ENCODE measurements around the gene CRADD.

Gene CRADD

DNA sequence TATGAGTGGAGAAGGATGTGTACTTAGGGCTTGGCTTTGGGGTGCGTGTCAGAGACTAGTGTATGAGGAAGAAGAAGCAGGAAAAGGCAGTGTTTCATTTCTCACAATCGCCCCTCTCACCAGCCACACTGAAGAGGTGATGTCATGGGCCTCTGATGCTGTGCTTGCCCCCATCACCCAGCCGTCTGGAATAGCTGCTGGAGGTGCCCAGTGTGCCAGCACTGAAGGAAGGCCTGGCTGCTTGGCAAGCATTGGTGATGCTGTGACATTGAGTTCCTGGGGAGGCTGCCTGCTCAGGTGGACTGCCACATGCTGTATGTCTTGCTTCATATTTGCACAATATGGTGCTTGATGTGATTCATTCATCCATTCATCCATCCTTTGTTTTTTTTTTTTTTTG, 56.2 kb downstream of the CRADD start:
- H3K27ac ChIP-seq: no peak overlapping the region
- no peak for DNase-seq (ENCODE audit: low spot score)
- ChIA-PET CTCF (interaction anchor here (0.6 kb wide), 1 partner anchor 368 kb away, joined by 3 read pairs; no protein-coding TSS in a partner anchor), POLR2A (ENCODE audit: low non-redundant PET) (no interaction called here)
- TF ChIP-seq, protein P1, sequence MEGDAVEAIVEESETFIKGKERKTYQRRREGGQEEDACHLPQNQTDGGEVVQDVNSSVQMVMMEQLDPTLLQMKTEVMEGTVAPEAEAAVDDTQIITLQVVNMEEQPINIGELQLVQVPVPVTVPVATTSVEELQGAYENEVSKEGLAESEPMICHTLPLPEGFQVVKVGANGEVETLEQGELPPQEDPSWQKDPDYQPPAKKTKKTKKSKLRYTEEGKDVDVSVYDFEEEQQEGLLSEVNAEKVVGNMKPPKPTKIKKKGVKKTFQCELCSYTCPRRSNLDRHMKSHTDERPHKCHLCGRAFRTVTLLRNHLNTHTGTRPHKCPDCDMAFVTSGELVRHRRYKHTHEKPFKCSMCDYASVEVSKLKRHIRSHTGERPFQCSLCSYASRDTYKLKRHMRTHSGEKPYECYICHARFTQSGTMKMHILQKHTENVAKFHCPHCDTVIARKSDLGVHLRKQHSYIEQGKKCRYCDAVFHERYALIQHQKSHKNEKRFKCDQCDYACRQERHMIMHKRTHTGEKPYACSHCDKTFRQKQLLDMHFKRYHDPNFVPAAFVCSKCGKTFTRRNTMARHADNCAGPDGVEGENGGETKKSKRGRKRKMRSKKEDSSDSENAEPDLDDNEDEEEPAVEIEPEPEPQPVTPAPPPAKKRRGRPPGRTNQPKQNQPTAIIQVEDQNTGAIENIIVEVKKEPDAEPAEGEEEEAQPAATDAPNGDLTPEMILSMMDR (conservative IDR thresholded peaks at IDR 0.05; ENCODE audit: low read depth): no peak

DNA sequence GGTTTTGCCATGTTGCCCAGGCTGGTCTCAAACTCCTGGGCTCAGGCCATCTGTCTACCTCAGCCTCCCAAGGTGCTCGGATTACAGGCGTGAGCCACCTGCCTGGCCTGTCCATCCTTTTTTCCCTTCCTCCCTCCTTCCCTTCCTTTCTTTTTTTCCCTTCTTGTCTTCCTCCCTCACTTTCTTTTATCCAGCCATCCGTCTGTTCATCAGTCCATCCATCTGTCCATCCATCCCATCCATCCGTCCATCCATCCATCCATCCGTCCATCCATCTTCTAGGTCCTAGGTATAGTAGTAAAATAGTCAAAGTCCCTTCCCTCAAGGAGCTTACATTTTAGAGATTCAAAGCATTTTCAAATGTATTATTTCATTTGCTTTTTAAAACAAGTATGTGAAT, 56.8 kb downstream of the CRADD start:
- TF ChIP-seq, protein P1 (conservative IDR thresholded peaks at IDR 0.05; ENCODE audit: low read depth): no peak
- H3K27ac ChIP-seq: no peak overlapping the region
- DNase-seq (ENCODE audit: low spot score): no peak
- ChIA-PET CTCF (no interaction called here), POLR2A (ENCODE audit: low non-redundant PET) (interaction anchor here (0.6 kb wide), 1 partner anchor 10 kb away, joined by 3 read pairs; no protein-coding TSS in a partner anchor)

DNA sequence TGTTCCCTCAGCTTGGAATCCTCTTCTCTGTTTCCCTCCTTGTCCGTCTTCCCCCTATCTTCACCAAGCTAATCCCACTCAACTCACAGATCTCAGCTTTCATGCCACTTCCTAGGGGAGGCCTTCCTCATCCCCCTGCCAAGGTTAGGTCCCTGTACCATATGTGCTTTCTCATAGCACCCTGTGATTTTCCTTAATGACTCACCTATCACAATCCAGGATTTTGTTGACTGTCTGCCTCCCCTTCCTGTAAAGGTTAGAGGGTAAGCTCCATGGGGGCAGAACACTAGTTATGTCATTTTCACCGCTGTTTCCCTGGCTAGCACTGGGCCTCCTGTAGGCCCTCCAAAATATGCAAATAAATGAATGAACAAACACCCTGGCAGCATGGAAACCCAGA, 57.6 kb downstream of the CRADD start:
- TF ChIP-seq, protein P1 (conservative IDR thresholded peaks at IDR 0.05; ENCODE audit: low read depth): no peak
- ChIA-PET POLR2A (ENCODE audit: low non-redundant PET) (no interaction called here), CTCF (no interaction called here)
- no peak for DNase-seq (ENCODE audit: low spot score)
- H3K27ac ChIP-seq: no peak overlapping the region

DNA sequence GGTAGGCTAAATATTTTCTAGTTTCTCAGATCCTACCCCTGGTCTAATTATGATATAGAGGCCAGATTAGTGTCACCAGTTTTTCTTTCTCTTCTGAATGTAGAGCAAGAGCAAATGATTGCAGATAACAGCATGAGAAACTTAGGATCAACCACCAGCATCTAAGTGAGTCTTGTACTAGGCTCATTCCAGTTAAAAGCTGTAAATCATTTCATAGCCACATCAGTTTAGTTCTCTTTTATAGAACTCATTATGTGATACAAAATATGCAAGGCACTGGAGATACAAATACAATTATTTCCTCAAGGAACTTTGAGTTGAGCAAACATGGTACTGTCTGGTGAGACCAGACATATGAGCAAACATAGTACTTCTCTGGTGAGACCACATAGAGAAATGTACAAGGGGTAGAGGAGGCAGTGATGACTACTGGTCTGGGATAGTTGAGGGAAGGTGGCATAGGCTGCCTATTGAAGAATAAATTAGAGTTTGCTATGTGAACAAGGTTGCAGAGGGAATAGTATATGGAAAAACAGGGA, 59.5 kb downstream of the CRADD start:
- TF ChIP-seq, protein P1 (conservative IDR thresholded peaks at IDR 0.05; ENCODE audit: low read depth): no peak
- ChIA-PET POLR2A (ENCODE audit: low non-redundant PET) (no interaction called here), CTCF (interaction anchor here (0.8 kb wide), 1 partner anchor 364 kb away, joined by 6 read pairs; no protein-coding TSS in a partner anchor)
- no peak overlapping the region for H3K27ac ChIP-seq
- DNase-seq (ENCODE audit: low spot score): no peak

DNA sequence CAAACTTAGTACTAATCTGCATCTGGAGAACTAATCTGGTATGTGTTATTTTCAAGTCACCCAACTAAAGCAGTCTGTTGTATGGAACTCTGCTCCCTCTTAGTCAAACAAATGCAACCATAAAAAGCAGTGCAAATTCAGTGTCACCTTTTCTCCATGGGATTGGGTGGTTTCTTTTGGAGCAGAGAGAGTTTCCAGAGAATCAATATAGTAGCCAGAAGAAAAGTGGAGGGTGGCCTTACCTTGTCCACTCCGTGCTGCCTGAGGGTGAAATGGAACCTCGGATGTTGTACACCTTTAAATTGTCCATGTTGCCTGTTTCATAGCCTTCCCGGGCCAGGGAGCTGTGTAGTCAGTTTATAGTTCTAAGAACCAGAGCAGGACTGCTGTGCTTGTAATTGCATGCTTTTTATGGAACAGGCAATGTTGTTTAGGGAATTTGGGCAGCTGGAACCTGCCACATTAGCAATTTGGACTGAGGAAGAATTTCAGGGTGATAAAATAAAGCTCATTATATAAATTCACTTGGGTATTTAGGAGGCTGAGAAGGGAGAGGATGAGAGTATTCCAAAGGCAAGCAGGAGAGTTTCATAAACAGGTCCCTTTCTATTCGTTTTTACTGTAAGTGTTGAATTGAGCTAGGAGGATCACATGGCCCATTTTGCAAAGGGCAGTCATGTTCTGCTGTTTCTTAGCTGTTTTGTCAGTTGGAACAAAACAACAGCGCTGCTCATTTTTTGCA, 60.5 kb downstream of the CRADD start:
- ChIA-PET POLR2A (ENCODE audit: low non-redundant PET) (interaction anchor here (0.6 kb wide), 1 partner anchor 168 kb away, joined by 3 read pairs; no protein-coding TSS in a partner anchor), CTCF (no interaction called here)
- H3K27ac ChIP-seq: no peak overlapping the region
- DNase-seq (ENCODE audit: low spot score): no peak
- TF ChIP-seq, protein P1 (conservative IDR thresholded peaks at IDR 0.05; ENCODE audit: low read depth): no peak

DNA sequence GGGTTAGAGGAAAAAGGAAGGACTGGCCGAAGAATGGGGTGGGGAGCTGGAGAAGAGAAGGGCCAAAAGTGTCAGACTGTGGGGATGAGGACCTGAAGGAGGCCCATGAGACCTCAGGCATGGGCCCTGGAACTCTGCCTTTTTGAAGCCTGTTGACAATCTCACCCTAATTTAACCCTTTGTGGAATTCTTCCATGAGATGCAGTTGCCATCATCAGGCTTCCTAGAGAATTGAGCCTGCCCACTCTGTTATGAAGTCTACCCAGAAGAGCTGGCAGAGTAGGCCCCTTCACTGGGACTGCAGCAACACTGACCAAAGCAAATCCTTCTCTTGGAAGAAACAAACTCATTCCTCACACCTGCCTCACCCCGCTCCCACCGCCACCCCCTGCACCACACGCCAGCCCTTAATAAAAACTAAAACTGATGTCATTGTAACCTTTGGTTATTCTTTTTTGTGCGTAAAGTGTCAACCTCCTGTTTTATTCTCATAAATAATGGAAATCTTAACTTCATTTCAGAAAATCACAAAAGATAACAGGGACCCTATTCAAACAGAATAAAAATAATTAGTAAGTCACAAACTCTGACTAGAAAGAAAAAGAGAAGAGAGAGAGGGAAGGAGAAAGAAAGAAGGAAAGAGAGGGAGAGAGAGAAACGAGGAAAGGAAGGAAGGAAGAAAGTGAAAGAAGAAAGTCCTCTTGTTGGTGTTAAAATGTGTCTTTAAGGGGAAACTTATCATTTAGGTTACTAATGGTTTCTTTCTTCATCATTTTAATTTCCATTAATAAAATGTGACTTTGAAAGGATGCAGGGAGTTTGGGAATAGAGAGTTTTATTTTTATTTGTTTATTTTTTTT, 61.3 kb downstream of the CRADD start:
- no peak for DNase-seq (ENCODE audit: low spot score)
- TF ChIP-seq, protein P1 (conservative IDR thresholded peaks at IDR 0.05; ENCODE audit: low read depth): no peak
- ChIA-PET CTCF (no interaction called here), POLR2A (ENCODE audit: low non-redundant PET) (no interaction called here)
- H3K27ac ChIP-seq: no peak overlapping the region
